GM19468 (cell line): Measurements from ENCODE around the gene MAP3K7CL.
"Not testable (repeated sequence)": the region's sequence is repeated elsewhere in the genome, so short reads cannot be mapped to it uniquely, and the experiment has no call there.

Source experiments
- ATAC-seq: cut with Tn5 transposase; IDR thresholded peaks from one replicate; pipeline ENCODE4 v1.9.1; 2021; ENCODE audit warnings: mild to moderate bottlenecking, moderate library complexity, moderate number of reproducible peaks; ENCODE audit not compliant: unreplicated experiment; ENCODE audit errors: extremely low read depth

The MAP3K7CL gene

DNA sequence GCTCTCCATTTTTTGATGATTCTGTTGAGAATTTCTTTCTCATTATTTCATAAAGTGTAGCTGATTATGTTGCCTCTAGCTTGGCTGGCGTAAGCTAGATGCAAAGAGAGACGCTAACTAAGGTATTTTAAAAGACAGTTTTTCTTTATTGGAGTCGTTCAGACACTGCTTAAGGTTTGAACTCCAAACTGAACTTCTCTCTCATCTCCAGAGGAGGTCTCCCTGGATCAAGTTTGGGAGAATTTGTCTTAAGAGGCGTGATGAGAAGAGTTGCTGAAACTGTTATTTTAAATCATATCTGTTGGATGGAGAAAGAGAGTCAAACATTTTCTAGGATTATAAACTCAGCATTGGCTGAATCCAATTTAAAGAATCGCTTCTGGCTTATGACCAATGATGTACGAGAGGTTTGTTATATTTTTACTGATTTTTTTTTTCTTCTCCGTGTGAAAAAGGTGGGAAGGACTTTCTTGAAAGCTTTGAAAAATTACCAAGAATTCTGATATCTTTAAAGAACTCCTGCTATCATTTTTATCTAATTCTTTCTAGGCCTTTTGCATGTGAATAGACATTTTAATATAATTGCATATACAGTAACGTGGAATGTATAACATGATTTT lies 34.0 kb downstream of the MAP3K7CL start:
- no peak for ATAC-seq

DNA sequence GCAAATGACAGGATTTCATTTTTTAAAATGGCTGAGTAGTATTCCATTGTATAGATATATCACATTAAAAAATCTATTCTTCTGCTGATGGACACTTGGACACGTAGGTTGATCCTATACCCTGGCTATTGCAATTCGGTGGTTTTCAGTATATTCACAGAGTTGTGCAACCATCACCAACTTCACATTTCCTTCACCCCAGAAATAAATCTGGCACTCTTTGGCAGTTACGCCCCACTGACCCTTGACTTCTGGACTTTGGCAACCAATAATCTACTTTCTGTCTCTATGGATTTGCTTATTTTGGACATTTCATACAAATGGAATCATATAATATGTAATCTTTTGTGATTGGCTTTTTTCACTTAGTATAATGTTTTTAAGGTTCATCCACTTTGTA lies 35.9 kb downstream of the MAP3K7CL start:
- ATAC-seq, result no peak

DNA sequence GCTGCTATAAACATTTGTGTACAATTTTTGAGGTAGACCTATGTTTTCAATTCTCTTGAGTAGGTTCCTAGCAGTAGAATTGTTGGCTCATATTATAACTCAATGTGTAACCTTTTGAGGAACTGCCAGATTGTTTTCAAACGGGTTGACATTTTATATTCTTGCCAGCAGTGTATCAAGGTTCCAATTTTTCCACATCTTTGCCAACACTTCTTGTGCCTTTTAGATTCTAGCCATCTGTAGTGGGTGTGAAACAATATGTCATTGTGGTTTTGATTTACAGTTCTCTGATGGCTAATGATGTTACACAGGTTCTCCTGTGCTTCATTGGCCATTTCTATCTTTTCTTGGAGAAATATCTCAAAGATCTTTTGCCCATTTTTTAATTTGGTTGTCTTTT lies 36.4 kb downstream of the MAP3K7CL start:
- ATAC-seq, result no peak

DNA sequence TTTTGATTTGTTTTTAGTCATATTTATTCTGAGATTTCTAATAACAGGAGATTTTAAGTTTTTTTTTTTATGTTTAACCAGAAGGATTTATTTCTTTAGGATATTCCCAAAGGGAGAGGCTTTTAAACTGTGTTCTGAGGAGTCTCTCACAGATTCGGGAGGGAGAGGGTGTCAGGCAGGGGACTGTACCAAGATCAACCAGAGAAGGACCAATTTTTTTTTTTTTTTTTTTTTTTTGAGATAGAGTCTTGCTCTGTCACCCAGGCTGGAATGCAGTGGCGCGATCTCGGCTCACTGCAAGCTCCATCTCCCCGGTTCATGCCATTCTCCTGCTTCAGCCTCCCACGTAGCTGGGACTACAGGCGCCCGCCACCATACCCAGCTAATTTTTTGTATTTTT lies 37.0 kb downstream of the MAP3K7CL start:
- ATAC-seq, result not testable (repeated sequence)

DNA sequence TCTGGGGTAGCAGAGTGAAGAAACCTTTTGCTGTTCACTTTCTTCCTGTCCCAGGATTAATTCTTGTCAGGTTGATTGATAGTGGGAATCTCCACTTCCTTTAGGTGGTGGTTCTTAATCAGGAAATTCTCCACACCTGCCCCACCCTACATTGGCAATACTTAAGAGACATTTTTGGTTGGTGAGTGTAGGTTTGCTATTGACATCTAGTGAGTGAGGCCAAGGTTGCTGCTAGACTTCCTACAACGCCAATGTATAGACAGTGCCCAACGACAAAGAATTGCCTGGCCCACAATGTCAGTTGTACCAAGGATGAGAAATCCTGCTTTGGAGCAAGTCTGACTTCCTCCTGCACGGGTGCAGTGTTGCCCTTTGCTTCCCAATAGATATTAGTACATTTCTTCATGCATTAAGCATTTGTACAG lies 38.5 kb downstream of the MAP3K7CL start:
- ATAC-seq, result no peak

DNA sequence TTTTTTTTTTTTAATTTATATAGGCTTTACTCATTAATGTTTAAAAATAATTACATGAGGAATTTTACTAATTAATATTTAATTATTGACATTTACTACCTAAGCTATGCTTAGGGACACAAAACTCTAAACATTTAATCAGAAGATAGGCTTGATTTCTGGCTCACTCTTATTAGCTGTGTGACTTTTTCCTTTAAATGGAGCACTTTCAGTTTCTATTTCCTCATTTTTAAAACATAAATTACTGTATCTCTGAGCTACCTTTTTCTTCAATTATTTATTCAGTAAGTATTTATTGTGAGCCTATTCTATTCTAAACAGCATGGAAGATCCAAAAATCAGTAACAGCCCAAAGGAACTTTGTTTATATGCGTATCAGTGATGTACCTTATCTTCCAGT lies 40.5 kb downstream of the MAP3K7CL start:
- ATAC-seq, result no peak

DNA sequence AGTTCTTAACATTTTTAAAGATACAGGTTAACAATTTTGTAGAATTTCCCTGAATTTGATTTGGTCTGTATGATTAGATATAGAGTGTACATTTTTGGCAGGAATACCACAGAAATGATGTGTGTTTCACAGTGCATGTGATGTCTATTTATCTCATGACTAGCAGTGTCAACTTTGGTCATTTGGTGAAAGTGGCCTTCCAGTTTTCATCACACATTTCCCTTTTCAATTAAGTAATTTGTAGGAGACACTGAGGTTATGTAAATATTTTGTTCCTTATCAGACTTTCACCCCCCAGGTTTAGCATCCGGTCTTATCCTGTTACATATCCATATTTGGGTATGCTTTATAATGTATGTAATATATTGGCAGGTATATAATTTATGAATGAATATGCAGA lies 41.8 kb downstream of the MAP3K7CL start:
- no peak for ATAC-seq

DNA sequence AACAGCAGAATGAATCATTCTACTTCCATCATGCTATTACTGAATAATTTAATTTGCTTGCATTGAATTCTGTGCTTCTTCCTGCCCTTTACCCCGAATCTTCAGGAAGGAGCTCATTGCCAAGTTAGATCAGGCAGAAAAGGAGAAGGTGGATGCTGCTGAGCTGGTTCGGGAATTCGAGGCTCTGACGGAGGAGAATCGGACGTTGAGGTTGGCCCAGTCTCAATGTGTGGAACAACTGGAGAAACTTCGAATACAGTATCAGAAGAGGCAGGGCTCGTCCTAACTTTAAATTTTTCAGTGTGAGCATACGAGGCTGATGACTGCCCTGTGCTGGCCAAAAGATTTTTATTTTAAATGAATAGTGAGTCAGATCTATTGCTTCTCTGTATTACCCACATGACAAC lies 44.2 kb downstream of the MAP3K7CL start:
- ATAC-seq, result no peak

DNA sequence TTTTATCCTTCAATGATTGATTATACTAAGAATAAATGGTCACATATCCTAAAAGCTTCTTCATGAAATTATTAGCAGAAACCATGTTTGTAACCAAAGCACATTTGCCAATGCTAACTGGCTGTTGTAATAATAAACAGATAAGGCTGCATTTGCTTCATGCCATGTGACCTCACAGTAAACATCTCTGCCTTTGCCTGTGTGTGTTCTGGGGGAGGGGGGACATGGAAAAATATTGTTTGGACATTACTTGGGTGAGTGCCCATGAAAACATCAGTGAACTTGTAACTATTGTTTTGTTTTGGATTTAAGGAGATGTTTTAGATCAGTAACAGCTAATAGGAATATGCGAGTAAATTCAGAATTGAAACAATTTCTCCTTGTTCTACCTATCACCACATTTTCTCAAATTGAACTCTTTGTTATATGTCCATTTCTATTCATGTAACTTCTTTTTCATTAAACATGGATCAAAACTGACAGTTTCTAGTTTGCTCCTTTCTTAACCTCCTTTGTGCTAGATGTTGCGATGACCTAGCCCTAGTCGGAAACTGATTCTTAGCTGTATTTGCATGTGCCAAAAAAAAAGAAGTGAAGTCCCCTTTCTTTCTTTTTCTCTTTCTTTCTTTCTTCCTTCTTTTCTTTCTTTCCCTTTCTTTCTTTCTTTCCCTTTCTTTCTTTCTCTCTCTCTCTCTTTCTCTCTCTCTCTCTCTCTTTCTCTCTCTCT lies 45.1 kb downstream of the MAP3K7CL start:
- ATAC-seq, result no peak

DNA sequence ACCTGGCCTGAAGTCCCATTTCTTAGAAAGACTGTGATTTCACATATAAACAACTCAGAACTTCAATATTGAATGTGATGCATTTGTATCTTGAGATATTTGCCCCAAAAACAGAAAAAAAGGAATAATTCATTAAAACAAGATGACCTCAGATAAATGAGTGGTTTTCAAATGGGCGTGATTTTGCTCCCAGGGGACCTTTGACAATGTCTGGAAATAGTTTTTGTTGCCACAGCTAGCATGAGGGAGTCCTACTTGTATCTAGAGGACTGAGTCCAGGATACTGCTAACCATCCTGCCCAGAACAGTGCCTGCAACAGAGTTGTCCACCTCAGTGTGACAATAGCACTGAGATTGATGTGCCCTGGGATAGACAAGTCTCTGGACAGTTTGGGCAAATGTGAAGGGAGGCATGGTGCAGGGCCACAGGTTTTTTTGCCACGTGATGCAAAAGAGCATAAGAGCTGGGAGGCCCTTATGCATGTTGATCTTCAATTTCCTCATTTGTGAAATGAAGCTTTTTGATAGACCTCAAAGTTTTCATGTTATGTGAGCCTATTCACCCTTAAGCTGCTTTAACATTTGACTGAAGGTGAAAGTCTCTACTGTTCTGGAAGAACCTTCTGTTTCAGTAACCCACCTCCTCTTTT lies 46.2 kb downstream of the MAP3K7CL start:
- ATAC-seq, result no peak

DNA sequence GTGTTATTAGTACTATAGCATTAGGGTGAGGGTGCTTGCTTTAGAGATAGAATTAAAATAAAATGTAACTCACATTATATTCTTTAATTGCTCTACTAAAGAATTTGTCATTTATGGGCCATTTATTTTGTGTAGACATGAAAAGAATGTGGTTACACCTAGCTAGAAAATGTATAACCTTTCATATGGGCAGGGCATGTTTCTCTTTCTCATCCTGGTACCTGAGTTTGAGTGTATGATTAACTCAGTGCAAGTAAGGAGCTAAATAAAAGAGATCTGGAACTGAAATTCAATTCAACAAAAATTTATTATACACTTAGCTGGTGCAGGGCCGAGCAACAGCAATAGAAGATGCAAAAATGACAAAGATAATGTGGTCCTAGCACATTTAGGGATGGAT lies 47.4 kb downstream of the MAP3K7CL start:
- ATAC-seq, result no peak

DNA sequence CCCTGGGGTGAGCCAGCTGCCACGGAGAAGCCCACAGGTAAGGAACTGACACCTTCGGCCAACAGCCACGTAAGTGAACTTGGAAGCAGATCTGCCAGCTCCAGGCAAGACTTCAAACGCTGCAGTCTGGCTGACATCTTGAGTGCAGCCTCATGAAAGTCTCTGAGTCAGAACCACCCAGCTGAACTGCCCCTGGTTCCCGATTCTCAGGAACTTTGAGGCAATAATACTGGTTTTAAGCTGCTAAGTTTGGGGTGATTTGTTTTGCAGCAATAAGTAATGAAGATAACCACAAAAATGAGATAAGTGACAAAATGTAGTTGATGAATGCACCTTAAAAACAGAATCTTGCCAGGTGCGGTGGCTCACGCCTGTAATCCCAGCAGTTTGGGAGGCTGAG lies 48.5 kb downstream of the MAP3K7CL start:
- no peak for ATAC-seq

DNA sequence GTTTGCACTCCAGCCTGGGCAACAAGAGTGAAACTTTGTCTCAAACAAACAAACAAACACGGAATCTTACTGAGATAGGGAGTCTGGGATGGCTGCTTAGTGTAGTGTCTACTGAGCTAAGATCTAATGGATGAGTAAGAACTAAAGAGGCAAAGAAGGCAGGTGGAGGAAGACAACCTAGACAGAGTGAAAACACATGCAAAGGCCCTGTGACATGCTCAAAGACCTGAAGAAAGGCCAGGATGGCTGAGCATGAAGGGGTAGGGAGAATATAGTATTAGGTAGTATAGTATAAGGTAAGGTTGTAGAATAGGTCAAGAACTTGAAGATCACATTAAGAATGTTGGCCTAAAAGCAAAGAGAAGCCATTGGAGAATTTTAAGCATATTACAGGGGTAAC lies 49.1 kb downstream of the MAP3K7CL start:
- ATAC-seq, result no peak

DNA sequence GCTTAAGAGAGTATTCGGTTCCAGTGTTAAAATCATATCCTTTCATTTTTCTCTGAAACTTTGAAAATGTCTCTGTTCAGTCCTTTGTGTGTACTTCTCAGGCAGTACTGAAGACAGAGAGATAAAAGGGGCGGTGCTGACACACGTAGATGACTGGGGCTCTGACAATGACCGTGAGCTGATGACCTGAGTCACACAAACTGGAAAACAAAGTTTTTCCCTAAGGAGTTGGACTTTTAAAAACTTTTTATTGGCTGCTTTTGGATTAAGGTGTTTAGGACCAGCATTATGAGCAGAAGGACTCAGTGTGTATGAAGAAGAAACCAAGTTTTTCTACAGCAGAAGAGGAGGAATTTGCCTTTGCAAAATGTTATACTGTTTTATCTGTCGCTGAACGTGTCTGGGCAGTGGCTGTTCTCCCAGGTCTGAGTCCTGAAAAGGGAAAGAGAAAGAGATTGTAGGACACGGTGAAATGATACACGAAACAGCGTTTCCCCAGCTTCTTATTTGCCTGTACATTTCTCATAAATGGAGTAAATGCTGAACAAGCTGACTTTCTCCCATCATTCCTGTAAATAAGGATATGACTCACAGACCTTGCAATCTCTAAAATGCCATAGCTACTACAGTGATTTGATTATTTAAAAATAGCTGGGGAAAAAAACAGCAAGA lies 51.5 kb downstream of the MAP3K7CL start:
- no peak for ATAC-seq

DNA sequence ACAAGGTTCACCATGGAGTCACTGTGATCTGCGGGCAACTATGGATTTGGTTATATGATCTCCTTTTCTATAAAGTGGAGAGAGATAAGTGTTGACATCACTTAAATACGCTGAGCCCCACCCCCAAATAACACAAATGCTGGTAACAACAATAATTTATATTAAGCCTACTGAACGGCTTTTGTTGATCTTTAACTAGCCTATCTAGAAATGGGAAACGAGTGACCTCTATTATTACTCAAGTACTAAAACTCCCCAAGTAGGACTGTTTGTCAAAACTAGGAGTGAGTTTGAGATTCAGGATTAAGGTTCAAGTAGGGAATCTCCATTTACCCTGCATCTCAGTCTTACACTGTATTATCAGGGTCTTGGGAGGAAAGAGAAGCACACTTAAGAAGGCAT lies 52.2 kb downstream of the MAP3K7CL start:
- no peak for ATAC-seq

DNA sequence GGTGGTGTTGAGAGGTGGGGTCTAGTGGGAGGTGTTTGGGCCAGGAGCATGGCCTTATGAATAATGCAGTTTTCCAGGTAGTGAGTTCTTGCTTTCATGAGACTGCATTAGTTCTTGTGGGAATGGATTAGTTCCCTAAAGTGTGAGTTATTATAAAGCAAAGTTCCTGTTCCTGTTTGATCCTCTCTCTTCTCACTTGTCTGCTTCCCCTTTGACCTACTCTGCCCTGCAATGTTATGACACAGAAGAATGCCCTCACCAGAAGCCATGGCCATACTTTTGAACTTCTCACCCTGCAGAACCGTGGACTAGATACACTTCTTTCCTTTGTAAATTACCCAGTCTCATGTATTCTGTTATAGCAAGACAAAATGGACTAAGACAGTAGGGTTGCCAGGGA lies 53.6 kb downstream of the MAP3K7CL start:
- no peak for ATAC-seq

DNA sequence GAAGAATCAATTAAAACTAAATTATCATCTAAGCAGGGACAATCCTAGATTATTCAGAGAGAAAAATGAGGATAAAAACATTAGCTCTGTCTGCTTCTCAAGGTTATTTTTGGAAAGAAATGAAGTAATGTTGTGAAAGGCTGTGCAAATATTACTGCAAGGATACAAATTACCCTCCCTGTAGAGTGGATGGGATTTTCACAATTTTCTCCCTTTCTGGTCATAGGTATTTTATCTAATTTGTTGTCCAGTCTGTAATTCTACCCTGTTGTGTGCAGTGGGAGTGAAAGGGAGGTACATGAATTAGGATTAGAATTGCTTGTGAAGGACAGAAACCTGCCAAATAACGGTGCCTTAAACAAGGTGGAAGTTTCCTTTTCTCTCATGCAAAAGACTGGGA lies 54.7 kb downstream of the MAP3K7CL start:
- ATAC-seq, result no peak

DNA sequence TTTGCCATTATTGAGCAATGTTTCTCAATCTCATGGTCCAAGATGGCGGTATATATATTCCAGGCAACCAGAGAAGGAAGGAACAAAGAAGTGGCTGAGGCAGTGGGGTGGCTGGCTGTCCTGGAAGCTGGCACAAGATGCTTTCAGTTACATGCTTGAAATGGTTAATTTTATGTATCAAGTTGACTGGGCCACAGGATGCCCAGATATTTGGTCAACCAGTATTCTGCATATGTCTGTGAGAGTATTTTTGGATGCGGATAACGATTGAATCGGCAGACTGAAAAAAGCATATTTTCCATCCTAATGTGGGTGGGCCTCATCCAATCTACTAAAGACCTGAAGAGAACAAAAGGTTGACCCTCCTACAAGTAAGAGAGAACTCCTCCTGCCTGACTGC lies 55.2 kb downstream of the MAP3K7CL start:
- ATAC-seq, result no peak

DNA sequence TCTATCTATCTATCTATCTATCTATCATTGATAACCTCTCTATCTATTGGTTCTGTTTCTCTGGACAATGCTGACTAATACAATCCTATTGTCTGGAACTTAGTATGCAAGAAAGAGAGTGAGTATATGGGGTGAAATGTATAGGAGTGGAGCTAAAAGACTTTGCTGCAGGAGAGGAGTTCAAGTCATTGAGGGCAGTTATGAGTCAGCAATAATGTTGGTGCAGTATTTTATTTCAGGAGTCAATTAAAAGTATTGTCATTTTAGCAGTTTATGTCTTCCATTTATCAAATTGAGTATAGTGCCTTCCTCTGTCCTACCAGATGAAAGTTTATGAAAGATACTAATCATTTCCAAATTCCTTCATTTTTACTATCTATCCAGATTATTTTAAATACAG lies 55.8 kb downstream of the MAP3K7CL start:
- no peak for ATAC-seq

DNA sequence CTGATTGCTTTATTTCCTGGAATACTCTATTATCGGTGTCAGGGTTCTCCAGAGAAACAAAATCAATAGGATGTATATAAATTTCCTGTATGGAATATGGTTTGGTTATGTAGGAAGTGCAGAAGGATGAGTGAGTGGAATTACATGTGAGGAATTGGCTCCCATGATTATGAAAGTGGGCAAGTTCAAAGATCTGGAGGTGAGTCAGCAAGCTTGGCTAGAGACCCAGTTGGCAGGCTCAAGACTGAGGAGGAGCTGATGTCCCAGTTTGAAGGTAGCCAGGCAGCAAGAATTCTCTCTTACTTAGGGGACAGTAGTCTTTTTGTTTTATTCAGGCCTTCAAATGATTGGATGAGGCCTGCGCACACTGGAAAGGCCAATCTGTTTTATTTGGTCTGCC lies 57.5 kb downstream of the MAP3K7CL start:
- no peak for ATAC-seq

DNA sequence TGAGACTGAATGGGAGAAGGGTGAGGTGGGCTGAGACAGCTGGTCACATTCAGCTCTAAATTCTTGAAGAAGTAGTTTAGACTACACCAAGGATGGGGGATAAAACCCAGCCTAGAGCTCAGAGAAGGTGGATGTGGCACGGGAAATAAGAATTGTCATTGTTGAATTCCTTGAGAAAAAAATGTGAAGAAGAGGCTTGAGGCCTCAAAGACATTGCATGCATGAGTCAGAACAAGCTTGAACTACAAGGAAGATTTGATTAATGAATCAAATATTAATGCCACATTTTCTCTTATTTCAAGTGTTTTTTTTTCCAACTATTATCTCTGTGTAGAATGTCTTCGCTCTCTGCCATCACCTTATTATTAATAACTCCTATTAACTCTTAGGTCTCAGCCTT lies 58.9 kb downstream of the MAP3K7CL start:
- ATAC-seq, result no peak
